Mesenchymal stem cell (in vitro differentiated cells and primary cell): ENCODE data around the gene MTA2.
"Not testable (repeated sequence)": the region's sequence is repeated elsewhere in the genome, so short reads cannot be mapped to it uniquely, and the experiment has no call there.

Experiments used
- DNase-seq: peaks from one replicate; pipeline ENCODE4 v3.0.0-alpha.2; 2013
- H2AFZ ChIP-seq: one replicate; pipeline ENCODE4 v1.6.1; 2013; ENCODE audit warnings: low read depth, mild to moderate bottlenecking, control low read depth, inconsistent platforms, low read length, moderate library complexity
- H2AK5ac ChIP-seq: 2 replicates; pipeline ENCODE4 v1.6.1; 2013; ENCODE audit warnings: low read length, moderate library complexity, mild to moderate bottlenecking, inconsistent platforms; ENCODE audit not compliant: severe bottlenecking
- H2BK120ac ChIP-seq: one replicate; pipeline ENCODE4 v1.6.1; 2013; ENCODE audit warnings: low read depth, mild to moderate bottlenecking, inconsistent platforms, low read length, moderate library complexity
- H2BK12ac ChIP-seq, 2 experiments: one replicate each; pipeline ENCODE4 v1.6.1; 2013; ENCODE audit warnings: inconsistent platforms in 2 of 2, low read length in 2 of 2, mild to moderate bottlenecking in 2 of 2, moderate library complexity in 2 of 2, control low read depth in 1 of 2
- H2BK15ac ChIP-seq: one replicate; pipeline ENCODE4 v1.6.1; 2013; ENCODE audit warnings: mild to moderate bottlenecking, low read depth, inconsistent platforms; ENCODE audit not compliant: poor library complexity, severe bottlenecking
- H2BK5ac ChIP-seq: 2 replicates; pipeline ENCODE4 v1.6.1; 2013; ENCODE audit warnings: low read depth, mild to moderate bottlenecking, low read length, control low read depth, inconsistent platforms; ENCODE audit not compliant: poor library complexity, severe bottlenecking
- H3K14ac ChIP-seq, 2 experiments: one replicate each; pipeline ENCODE4 v1.6.1; 2013; ENCODE audit warnings: inconsistent platforms in 2 of 2, low read length in 2 of 2, control low read depth in 1 of 2, mild to moderate bottlenecking in 1 of 2, moderate library complexity in 1 of 2
- H3K18ac ChIP-seq, 2 experiments: one replicate each; pipeline ENCODE4 v1.6.1; 2013; ENCODE audit warnings: inconsistent platforms in 2 of 2, low read length in 2 of 2, control low read depth in 1 of 2, low read depth in 1 of 2, mild to moderate bottlenecking in 1 of 2
- H3K23ac ChIP-seq, 2 experiments: one replicate each; pipeline ENCODE4 v1.6.1; 2013; ENCODE audit warnings: inconsistent platforms in 2 of 2, low read length in 2 of 2, mild to moderate bottlenecking in 2 of 2, moderate library complexity in 2 of 2, control low read depth in 1 of 2
- H3K27ac ChIP-seq: 2 replicates; pipeline ENCODE4 v1.5.1; 2013; ENCODE audit warnings: mild to moderate bottlenecking, moderate library complexity, low read length, control low read depth, inconsistent platforms; ENCODE audit not compliant: poor library complexity, severe bottlenecking
- H3K27me3 ChIP-seq, 2 experiments: 2 replicates each; pipeline versions ENCODE4 v1.6.1 to v1.7.0; 2013; ENCODE audit warnings: low read length in 2 of 2, mild to moderate bottlenecking in 2 of 2, moderate library complexity in 2 of 2, control low read depth in 1 of 2, inconsistent platforms in 1 of 2; ENCODE audit not compliant: control insufficient read depth in 1 of 2, insufficient read depth in 1 of 2
- H3K36me3 ChIP-seq, 2 experiments: 2 replicates each; pipeline versions ENCODE4 v1.6.1 to v1.7.0; 2013; ENCODE audit warnings: low read length in 2 of 2, control low read depth in 1 of 2, inconsistent platforms in 1 of 2, low read depth in 1 of 2, mild to moderate bottlenecking in 1 of 2; ENCODE audit not compliant: insufficient read depth in 2 of 2, control insufficient read depth in 1 of 2
- H3K4ac ChIP-seq, 2 experiments: one replicate each; pipeline ENCODE4 v1.6.1; 2013; ENCODE audit warnings: inconsistent platforms in 2 of 2, low read length in 2 of 2, mild to moderate bottlenecking in 2 of 2, moderate library complexity in 2 of 2, control low read depth in 1 of 2, low read depth in 1 of 2
- H3K4me1 ChIP-seq: 2 replicates; pipeline ENCODE4 v1.6.1; 2013; ENCODE audit warnings: low read depth, low read length, control low read depth; ENCODE audit not compliant: control insufficient read depth, insufficient read depth
- H3K4me2 ChIP-seq: 2 replicates; pipeline ENCODE4 v1.6.1; 2013; ENCODE audit warnings: low read length, mild to moderate bottlenecking, inconsistent platforms; ENCODE audit not compliant: poor library complexity, severe bottlenecking
- H3K4me3 ChIP-seq, 2 experiments: 2 replicates each; pipeline versions ENCODE4 v1.5.1 to v1.7.0; 2013; ENCODE audit warnings: low read length in 2 of 2, mild to moderate bottlenecking in 2 of 2, control low read depth in 1 of 2, low read depth in 1 of 2; ENCODE audit not compliant: insufficient read depth in 1 of 2
- H3K79me1 ChIP-seq: replicated peaks from 2 replicates; pipeline ENCODE4 v1.6.1; 2013; ENCODE audit warnings: mild to moderate bottlenecking, control low read depth, low read length, inconsistent platforms; ENCODE audit not compliant: poor library complexity, severe bottlenecking
- H3K9ac ChIP-seq: 2 replicates; pipeline ENCODE4 v1.7.0; 2013; ENCODE audit warnings: mild to moderate bottlenecking, low read length, moderate library complexity
- H3K9me3 ChIP-seq: 2 replicates; pipeline ENCODE4 v1.7.0; 2013; ENCODE audit warnings: mild to moderate bottlenecking, low read length; ENCODE audit not compliant: control insufficient read depth
- H4K8ac ChIP-seq: one replicate; pipeline ENCODE4 v1.6.1; 2013; ENCODE audit warnings: inconsistent platforms, mild to moderate bottlenecking, low read length, moderate library complexity
- H4K91ac ChIP-seq: one replicate; pipeline ENCODE4 v1.6.1; 2013; ENCODE audit warnings: mild to moderate bottlenecking, low read length, inconsistent platforms
- WGBS: methylation state at CpG from one replicate; pipeline ENCODE4 v1.1.7; 2013; ENCODE audit warnings: mixed read lengths; 5-methylcytosine and 5-hydroxymethylcytosine counted together

The MTA2 gene

DNA sequence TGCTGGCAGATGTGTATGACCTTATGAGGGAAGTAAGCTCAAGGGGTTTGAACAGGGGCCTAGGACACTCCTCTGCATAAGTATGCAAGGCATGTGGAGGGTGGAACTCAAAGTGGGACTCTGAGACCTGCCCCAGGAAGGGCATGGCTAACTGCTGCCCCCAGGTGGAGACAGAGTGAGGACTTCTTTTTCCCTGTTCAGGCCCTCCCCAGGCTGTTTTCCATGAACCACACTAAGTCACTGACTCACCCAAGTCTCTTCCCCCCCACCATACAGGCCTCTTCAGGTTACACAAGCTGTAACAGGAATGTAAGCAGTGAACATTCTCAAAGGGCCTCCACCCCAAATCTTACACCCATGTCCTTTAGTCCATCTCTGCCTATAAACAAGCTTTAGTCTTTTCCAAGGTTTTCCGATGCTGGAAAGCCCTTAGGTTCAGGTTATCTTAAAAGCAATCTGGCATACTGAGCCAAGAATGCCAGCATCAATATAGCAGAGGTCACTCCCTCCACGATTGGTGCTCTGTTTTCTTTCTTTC lies 41.0 kb downstream of the MTA2 start:
- Histone ChIP-seq H3K4me3 (no peak overlapping the region), H2BK5ac (no peak overlapping the region), H2BK12ac (no peak overlapping the region), H3K27me3 (no peaks in the 10 kb centered on the region), H3K18ac (no peak overlapping the region), H3K9me3 (no peaks in the 10 kb centered on the region), H2AFZ (no peak overlapping the region), H3K9ac (peak overlapping the region; percentile 81), H3K14ac (no peak overlapping the region), H2BK15ac (no peak overlapping the region), H3K23ac (no peak overlapping the region), H3K4ac (no peak overlapping the region), H4K8ac (no peak overlapping the region), H3K4me1 (peaks cover 34% of the 10 kb centered on the region), H2AK5ac (peak overlapping the region; percentile 67), H4K91ac (no peak overlapping the region), H3K36me3 (peaks cover 52 to 60% of the 10 kb centered on the region in 2 experiments), H3K4me2 (no peak overlapping the region), H3K27ac (peak overlapping the region; percentile 85), H3K79me1 (peaks cover 1% of the 10 kb centered on the region), H2BK120ac (no peak overlapping the region)
- 2% methylated on average over 2 of the region's 2 CpGs for WGBS
- peak; percentile 97 for DNase-seq

DNA sequence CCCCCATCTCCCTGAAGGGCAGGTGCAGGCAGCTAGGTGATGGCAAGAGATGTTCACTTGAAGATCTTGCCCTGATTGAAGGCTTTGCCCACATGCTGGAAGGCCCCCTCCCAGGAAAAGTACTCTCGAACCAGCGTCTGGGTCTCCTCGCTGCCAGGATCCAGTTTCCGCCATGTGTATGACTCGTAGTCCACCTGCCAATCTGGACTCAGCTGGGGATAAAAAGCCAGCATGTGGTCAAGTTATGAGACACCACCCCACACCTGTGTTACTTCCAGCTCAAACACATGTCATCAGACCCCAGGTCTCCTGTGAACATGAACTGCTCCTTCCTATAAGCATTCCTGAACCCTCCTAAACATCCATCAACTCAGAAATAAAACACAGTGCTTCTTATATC lies 42.0 kb downstream of the MTA2 start:
- H3K27ac ChIP-seq, result peak overlapping the region; percentile 78
- H3K4me2 ChIP-seq, H3K79me1 ChIP-seq, DNase-seq, H2BK5ac ChIP-seq, H4K91ac ChIP-seq, H4K8ac ChIP-seq, H3K23ac ChIP-seq, H3K4me3 ChIP-seq, H3K9me3 ChIP-seq, H3K27me3 ChIP-seq, H2AFZ ChIP-seq, H2BK15ac ChIP-seq, H3K18ac ChIP-seq, H3K4ac ChIP-seq, H3K14ac ChIP-seq, H2BK12ac ChIP-seq, H2BK120ac ChIP-seq: not testable (repeated sequence)
- H2AK5ac ChIP-seq, result peak overlapping the region; percentile 50
- peak overlapping the region; percentile 61 for H3K9ac ChIP-seq
- 75% methylated on average over 5 of the region's 5 CpGs for WGBS
- H3K4me1 ChIP-seq, result peaks cover 44% of the 10 kb centered on the region
- H3K36me3 ChIP-seq, result peaks cover 46 to 51% of the 10 kb centered on the region in 2 experiments

DNA sequence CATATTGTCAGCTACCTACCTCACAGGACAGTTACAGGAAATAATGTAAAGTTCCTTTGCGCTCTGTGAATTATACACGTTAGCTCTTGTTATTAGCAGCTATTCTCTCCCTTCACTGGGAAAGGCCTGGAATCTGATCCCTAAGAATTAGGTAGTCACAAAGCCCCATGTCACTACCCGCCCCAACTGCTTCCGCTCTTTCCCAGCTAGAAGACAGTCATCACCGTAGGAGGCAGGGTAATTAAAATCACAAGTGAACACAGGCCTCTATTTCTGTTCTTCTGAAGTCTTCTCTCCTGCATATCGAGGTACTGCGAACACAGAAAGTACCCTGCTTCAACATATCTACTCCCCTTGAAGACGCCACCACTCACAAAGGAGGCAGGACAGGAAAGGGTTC lies 42.5 kb downstream of the MTA2 start:
- H3K4ac ChIP-seq, result no peak overlapping the region
- DNase-seq, result no peak
- no peak overlapping the region for H3K18ac ChIP-seq
- no peaks in the 10 kb centered on the region for H3K9me3 ChIP-seq
- 93% methylated on average over 8 of the region's 8 CpGs for WGBS
- H3K23ac ChIP-seq, result no peak overlapping the region
- H2BK5ac ChIP-seq, result no peak overlapping the region
- H2AFZ ChIP-seq, result no peak overlapping the region
- no peak overlapping the region for H3K4me2 ChIP-seq
- H3K36me3 ChIP-seq, result peaks cover 42 to 51% of the 10 kb centered on the region in 2 experiments
- H2BK15ac ChIP-seq, result no peak overlapping the region
- peak overlapping the region; percentile 61 for H3K9ac ChIP-seq
- H3K4me1 ChIP-seq, result peaks cover 48% of the 10 kb centered on the region
- no peak overlapping the region for H3K4me3 ChIP-seq
- no peaks in the 10 kb centered on the region for H3K27me3 ChIP-seq
- H3K27ac ChIP-seq, result peak overlapping the region; percentile 78
- H3K79me1 ChIP-seq, result peaks cover 1% of the 10 kb centered on the region
- H4K91ac ChIP-seq, result no peak overlapping the region
- H2BK12ac ChIP-seq, result no peak overlapping the region
- H3K14ac ChIP-seq, result no peak overlapping the region
- H4K8ac ChIP-seq, result no peak overlapping the region
- no peak overlapping the region for H2BK120ac ChIP-seq
- no peak overlapping the region for H2AK5ac ChIP-seq

- H3K4me2 ChIP-seq, result no peak overlapping the region
- no peak overlapping the region for H3K4me3 ChIP-seq
- peak overlapping the region; percentile 78 for H3K27ac ChIP-seq
- peak overlapping the region in 1 of 2 experiments; percentile 49 for H2BK12ac ChIP-seq
- no peak overlapping the region for H2BK5ac ChIP-seq
- H3K18ac ChIP-seq, result no peak overlapping the region
- no peak overlapping the region for H2AK5ac ChIP-seq
- H2AFZ ChIP-seq, result no peak overlapping the region
- no peak overlapping the region for H3K4ac ChIP-seq
- no peak overlapping the region for H2BK120ac ChIP-seq
- DNase-seq, result no peak
- H3K4me1 ChIP-seq, result peaks cover 50% of the 10 kb centered on the region
- no peaks in the 10 kb centered on the region for H3K9me3 ChIP-seq
- no peaks in the 10 kb centered on the region for H3K27me3 ChIP-seq
- peaks cover 37 to 48% of the 10 kb centered on the region in 2 experiments for H3K36me3 ChIP-seq
- peak overlapping the region; percentile 8 for H4K91ac ChIP-seq
- no peak overlapping the region for H3K9ac ChIP-seq
- H3K79me1 ChIP-seq, result peaks cover 1% of the 10 kb centered on the region
- H3K14ac ChIP-seq, result no peak overlapping the region
- no peak overlapping the region for H3K23ac ChIP-seq
- H4K8ac ChIP-seq, result no peak overlapping the region
- 97% methylated on average over 3 of the region's 9 CpGs for WGBS
- no peak overlapping the region for H2BK15ac ChIP-seq
These were observed 43.0 kb downstream of the MTA2 start for GRCh38 chr11:62558669-62559068.
